HuH-7.5 (cell line): ENCODE data around the gene KCNK10.
A peak's percentile ranks its signal among the peaks of the same experiment; 100 is the strongest.

Experiments
- DNase-seq: peaks from one replicate; pipeline ENCODE4 v3.0.0; 2011; ENCODE audit warnings: low spot score

The KCNK10 gene

DNA sequence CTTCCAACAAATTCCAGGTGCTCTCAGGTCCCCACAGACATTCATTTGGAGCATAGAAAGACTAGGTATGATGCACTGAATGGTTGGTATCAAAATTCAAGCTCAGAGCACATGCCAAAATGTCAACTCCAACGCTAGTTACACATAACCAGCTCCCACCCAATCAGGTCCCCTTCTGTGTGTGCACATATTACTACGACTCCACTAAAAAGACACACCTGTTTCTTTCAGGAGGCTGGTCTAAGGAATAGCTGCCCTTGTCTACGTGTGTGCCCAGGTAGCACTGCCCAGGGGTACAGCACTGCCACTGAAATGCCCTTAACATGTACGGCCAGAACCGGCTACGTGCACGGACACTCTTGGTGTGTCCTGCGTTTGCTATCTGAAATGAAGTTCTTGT is 138.1 kb downstream of the KCNK10 start:
- no peak for DNase-seq

DNA sequence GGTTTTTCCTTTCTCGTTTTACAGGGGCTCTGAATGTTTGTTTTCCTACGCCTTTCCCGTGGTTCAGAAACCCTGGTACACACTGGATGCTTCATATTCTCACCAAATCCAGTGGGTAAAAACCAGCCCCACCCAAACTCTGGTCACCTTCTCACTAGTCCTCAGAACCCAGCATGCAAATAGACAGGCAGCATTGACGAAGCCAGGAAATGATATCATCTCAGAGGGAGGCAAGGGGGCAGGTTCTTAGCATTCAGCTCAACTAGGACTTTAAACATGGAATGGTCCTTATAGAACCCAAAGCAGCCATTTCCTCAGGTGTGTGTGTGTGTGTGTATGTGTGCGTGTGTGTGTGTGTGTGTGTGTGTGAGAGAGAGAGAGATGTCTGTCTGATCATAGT is 142.0 kb downstream of the KCNK10 start:
- DNase-seq = no peak

GRCh38 chr14:88179716-88180115 is 143.4 kb downstream of the KCNK10 start:
- no peak for DNase-seq

DNA sequence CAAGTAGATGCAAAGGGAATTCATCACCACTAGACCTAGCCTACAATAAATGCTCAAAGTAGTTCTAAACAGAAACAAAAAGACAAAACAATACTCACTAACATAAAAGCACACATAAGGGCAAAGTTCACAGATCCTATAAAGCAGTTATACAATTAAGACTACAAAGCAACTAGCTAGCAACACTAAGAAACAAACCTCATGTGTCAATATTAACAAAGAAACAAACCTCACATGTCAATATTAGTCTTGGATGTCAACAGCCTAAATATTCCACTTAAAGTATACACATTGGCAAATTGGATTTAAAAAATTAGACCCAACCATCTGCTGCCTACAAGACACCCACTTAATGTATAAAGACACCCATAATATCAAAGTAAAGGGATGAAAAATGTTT is 152.7 kb downstream of the KCNK10 start:
- DNase-seq = no peak

DNA sequence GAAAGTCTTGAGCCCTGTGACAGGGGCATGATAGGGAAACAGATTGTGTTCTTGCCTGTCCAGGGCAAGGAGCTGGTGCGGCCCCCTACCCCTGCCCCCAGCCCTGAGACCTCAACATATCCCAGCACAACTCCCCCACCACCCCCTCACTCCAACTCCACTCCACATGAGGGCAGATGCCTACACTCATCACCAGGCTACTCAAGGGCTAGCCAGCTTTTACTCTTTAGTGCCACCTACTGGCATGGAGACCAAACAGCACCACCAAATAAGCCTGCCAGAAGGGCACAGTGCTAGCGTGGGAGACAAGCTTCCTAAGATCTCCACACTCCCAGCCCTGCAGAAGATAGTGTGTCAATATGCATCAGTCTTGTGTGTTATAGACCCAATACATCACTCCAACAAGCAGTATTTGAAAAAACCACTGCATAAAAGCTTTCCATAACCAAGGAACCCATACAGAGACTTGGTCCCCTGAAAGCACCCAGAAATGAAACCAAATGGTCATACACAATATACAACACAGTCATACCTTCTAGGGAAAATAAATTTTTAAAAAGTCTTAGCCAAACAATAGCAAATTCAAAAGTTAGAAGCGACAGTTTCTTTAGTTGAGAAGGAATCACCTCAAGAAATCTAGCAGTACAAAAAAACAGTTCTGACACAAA is 154.4 kb downstream of the KCNK10 start:
- DNase-seq = peak; percentile 25

DNA sequence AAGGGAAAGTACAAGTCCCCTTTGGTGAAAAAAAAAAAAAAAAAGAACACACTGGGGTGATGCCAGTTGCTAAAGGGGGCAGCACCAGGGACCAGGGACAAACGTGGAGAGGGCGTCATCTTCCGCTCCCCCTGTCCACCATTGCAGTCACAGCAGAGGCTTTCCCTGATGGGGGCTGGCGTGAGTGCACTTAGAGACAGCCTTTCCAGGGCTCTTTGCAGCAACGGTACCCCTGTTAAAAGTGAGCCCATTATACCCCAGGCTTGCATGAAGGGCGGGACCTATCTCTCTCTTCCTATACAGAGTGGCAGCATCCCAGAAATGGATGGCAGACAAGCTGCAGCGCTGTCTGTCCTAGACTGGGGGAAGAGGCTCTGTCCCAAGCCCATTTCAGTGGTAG is 155.0 kb downstream of the KCNK10 start:
- no peak for DNase-seq

- DNase-seq = no peak
Measured at GRCh38 chr14:88166616-88167015, 156.5 kb downstream of the KCNK10 start.

DNA sequence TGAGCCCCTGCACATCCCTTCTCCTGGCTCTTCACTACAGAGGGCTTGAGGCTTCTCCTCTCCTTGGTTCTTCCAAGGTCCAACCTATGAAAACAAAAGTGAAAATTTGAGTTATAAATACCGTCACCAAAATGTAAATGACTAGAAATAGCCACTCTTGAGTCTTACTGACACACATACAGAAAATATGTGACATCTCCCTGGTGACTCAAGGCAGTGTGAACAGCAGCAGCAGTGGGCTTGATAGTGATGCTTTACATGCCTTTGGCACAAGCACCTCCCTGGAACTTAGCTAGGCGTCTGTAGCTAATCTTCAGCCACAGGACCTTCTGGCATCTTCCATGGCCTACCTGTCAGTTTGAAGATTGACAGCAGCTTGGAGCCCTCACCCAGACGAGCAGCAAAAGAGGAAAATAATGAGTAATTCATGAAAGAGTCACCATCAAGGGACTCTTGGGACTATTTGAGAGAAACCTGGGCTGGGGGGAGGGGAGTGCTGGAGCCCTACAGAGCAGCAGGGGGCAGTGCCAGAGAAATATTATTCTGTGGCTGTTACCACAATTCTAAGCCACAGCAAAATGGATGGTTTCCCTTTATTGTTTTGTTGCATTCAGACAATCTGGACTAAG is 158.0 kb downstream of the KCNK10 start:
- no peak for DNase-seq

- no peak for DNase-seq
Measured at GRCh38 chr14:88163731-88164255, 159.3 kb downstream of the KCNK10 start.

GRCh38 chr14:88156127-88156526 is 166.9 kb downstream of the KCNK10 start:
- DNase-seq = no peak

GRCh38 chr14:88154926-88155325 is 168.1 kb downstream of the KCNK10 start:
- no peak for DNase-seq

DNA sequence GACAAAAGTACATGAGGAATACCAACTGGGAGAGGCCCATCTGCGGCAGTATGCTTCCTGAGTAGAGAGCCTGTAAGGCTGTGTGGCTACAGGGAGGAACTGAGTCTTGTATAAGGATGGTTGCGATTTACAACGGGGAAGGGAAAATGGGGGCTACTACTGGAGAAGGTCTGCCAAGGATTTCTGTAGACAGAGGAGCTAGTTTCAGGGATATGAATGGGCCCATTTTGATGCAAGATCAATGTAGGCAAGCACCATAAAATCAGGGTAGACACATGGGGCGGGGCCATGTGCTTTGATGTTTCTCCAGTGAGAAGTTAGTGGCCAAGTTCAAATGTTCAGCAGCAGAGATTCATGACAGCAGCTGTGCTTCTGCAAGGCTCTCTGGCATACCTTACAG is 168.7 kb downstream of the KCNK10 start:
- no peak for DNase-seq

GRCh38 chr14:88146881-88147649 is 176.0 kb downstream of the KCNK10 start:
- DNase-seq = no peak

GRCh38 chr14:88143810-88144209 is 179.3 kb downstream of the KCNK10 start:
- DNase-seq = no peak

DNA sequence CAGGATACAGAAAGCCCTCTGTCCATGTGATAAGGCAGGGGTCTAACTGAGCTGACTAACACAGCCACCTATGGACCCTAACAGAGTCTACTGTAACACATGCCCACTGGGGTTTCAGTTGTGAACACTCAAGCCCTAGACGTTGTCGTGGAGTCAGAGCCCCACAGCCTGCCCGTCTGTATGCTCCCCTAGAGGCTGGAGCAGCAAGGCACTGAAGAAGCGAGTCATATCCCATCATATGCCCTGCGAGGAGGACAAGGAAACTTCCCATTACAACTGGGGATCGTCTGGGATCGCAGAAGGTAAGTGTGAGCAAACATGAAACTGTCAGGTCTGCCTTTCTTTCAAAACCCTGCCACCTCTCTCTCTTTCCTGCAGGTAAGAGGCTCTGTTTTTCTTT is 180.1 kb downstream of the KCNK10 start:
- no peak for DNase-seq

DNA sequence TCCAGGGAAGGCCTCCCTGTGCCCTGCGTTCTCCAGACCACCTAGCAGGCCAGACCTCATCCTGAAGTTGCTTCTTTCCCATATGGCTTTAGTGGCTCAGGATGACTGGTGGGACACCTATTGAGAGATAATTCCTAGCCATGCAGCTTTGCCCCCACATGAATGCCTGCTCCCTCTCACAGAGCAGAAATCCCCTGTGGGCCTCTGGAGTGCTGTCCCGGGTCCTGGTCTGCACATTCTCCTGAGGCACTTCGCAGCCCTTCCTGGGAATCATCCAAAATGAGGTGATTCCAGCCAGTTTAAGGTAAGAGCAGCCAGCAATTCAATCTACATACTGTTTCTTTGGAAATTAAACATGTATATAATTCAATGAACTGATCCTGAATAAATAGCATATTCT is 182.2 kb downstream of the KCNK10 start:
- no peak for DNase-seq

GRCh38 chr14:88137327-88137726 is 185.7 kb downstream of the KCNK10 start:
- no peak for DNase-seq
